ENCODE data around the gene ATXN7.

ATXN7 gene

GRCh38 chr3:63900459-63900858, 36.8 kb downstream of the ATXN7 start:
- DNase-seq (ENCODE audit: low read depth in 4 of 4, low spot score in 1 of 4) = no peak

GRCh38 chr3:63905731-63906620, 42.3 kb downstream of the ATXN7 start:
- DNase-seq (ENCODE audit: low read depth in 4 of 4, low spot score in 1 of 4) = no peak

- DNase-seq (ENCODE audit: low read depth in 4 of 4, low spot score in 1 of 4) = no peak
Measured at GRCh38 chr3:63908081-63908736, 44.5 kb downstream of the ATXN7 start.

- no peak for DNase-seq (ENCODE audit: low read depth in 4 of 4, low spot score in 1 of 4)
Measured at GRCh38 chr3:63908776-63909175, 45.1 kb downstream of the ATXN7 start.

- DNase-seq (ENCODE audit: low read depth in 4 of 4, low spot score in 1 of 4) = no peak
Measured at GRCh38 chr3:63909431-63909830, 45.8 kb downstream of the ATXN7 start.

- no peak for DNase-seq (ENCODE audit: low read depth in 4 of 4, low spot score in 1 of 4)
Measured at GRCh38 chr3:63910001-63910400, 46.3 kb downstream of the ATXN7 start.

- no peak for DNase-seq (ENCODE audit: low read depth in 4 of 4, low spot score in 1 of 4)
Measured at GRCh38 chr3:63910891-63911290, 47.2 kb downstream of the ATXN7 start.

- DNase-seq (ENCODE audit: low read depth in 4 of 4, low spot score in 1 of 4) = peak in 1 of 4 experiments; percentile 22
Measured at GRCh38 chr3:63911509-63911872, 47.8 kb downstream of the ATXN7 start.

GRCh38 chr3:63911873-63912767, 48.5 kb downstream of the ATXN7 start, which contains the start of gene SCAANT1:
Gene SCAANT1, minus strand, starts transcription at chr3:63912383.
- peak; percentile 53 to 72 (median 68) for DNase-seq (ENCODE audit: low read depth in 4 of 4, low spot score in 1 of 4)

GRCh38 chr3:63912768-63913588, 49.3 kb downstream of the ATXN7 start:
- DNase-seq (ENCODE audit: low read depth in 4 of 4, low spot score in 1 of 4) = peak; percentile 10 to 45 (median 10)

- DNase-seq (ENCODE audit: low read depth in 4 of 4, low spot score in 1 of 4) = no peak
Measured at GRCh38 chr3:63914312-63914711, 50.6 kb downstream of the ATXN7 start.

- DNase-seq (ENCODE audit: low read depth in 4 of 4, low spot score in 1 of 4) = no peak
Measured at GRCh38 chr3:63918321-63918720, 54.7 kb downstream of the ATXN7 start.

GRCh38 chr3:63920001-63920400, 56.3 kb downstream of the ATXN7 start:
- no peak for DNase-seq (ENCODE audit: low read depth in 4 of 4, low spot score in 1 of 4)

- no peak for DNase-seq (ENCODE audit: low read depth in 4 of 4, low spot score in 1 of 4)
Measured at GRCh38 chr3:63921741-63922482, 58.2 kb downstream of the ATXN7 start.

GRCh38 chr3:63922491-63923199, 59.0 kb downstream of the ATXN7 start:
- no peak for DNase-seq (ENCODE audit: low read depth in 4 of 4, low spot score in 1 of 4)

- DNase-seq (ENCODE audit: low read depth in 4 of 4, low spot score in 1 of 4) = no peak
Measured at GRCh38 chr3:63926309-63926708, 62.6 kb downstream of the ATXN7 start.

GRCh38 chr3:63927422-63928280, 64.0 kb downstream of the ATXN7 start:
- DNase-seq (ENCODE audit: low read depth in 4 of 4, low spot score in 1 of 4) = no peak

- DNase-seq (ENCODE audit: low read depth in 4 of 4, low spot score in 1 of 4) = no peak
Measured at GRCh38 chr3:63931290-63931689, 67.6 kb downstream of the ATXN7 start.
